ENCODE data around the gene STX8. TPM values are rescaled to one million over a fixed set of nuclear protein-coding genes. Genes with fewer than 3 reads are reported as not detected.

Gene STX8
- polyA plus RNA-seq, 1 of the 3 experiments (the other 2 are of a cell fraction): 51.3 TPM

DNA sequence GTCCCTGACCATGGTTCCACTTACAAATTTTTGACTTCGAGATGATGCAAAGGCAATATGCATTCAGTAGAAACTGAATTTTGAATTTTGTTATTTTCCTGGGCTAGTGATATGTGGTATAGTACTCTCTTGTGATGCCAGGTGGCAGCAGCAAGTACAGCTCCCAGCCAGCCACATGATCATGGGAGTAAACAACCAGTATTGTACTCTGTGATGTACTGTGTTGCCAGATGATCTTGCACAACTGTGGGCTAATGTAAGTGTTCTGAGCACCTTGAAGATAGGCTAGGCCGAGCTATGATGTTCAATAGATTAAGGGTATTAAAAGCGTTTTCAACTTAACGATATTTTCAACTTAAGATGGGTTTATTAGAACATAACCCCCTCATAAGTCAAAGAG, 250.8 kb downstream of the STX8 start:
- Histone ChIP-seq H3K9me2 (no peaks in the 10 kb centered on the region), H3K36me3 (replicated peaks in 1 of 2; ENCODE audit: control insufficient read depth in 1 of 2, insufficient read depth in 2 of 2, low read length in 1 of 2) (no peaks in the 10 kb centered on the region), H3F3A (replicated peaks; ENCODE audit: insufficient read depth) (no peaks in the 10 kb centered on the region), H3K9me3 (no peaks in the 10 kb centered on the region), H3K27me3 (ENCODE audit: insufficient read depth) (no peaks in the 10 kb centered on the region), H3K4me1 (ENCODE audit: control insufficient read depth in 1 of 2, insufficient read depth in 2 of 2, low read depth in 1 of 2, low read length in 1 of 2) (no peaks in the 10 kb centered on the region), H3K79me2 (ENCODE audit: insufficient read depth) (no peaks in the 10 kb centered on the region), H4K20me1 (ENCODE audit: insufficient read depth) (no peaks in the 10 kb centered on the region), H3K27ac (ENCODE audit: low read depth in 2 of 2, low read length in 1 of 2) (no peak overlapping the region), H2AFZ (ENCODE audit: low read depth) (no peak overlapping the region), H3K4me2 (no peak overlapping the region), H3K9ac (no peak overlapping the region), H3K4me3 (ENCODE audit: low read depth in 2 of 2, low read length in 1 of 2) (no peak overlapping the region)
- CTCF ChIA-PET: interaction anchor here (1.1 to 1.9 kb wide), 3 partner anchors 9 to 38 kb away, joined by 3 to 6 read pairs (median 3); no protein-coding TSS in a partner anchor
- TF ChIP-seq, protein P1, sequence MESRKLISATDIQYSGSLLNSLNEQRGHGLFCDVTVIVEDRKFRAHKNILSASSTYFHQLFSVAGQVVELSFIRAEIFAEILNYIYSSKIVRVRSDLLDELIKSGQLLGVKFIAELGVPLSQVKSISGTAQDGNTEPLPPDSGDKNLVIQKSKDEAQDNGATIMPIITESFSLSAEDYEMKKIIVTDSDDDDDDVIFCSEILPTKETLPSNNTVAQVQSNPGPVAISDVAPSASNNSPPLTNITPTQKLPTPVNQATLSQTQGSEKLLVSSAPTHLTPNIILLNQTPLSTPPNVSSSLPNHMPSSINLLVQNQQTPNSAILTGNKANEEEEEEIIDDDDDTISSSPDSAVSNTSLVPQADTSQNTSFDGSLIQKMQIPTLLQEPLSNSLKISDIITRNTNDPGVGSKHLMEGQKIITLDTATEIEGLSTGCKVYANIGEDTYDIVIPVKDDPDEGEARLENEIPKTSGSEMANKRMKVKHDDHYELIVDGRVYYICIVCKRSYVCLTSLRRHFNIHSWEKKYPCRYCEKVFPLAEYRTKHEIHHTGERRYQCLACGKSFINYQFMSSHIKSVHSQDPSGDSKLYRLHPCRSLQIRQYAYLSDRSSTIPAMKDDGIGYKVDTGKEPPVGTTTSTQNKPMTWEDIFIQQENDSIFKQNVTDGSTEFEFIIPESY (IDR thresholded peaks at IDR 0.05; ENCODE audit: borderline replicate concordance, low read depth): no peak
- no peak for TF ChIP-seq CTCF (IDR thresholded peaks at IDR 0.05)
- no peak for TF ChIP-seq TAF1 (IDR thresholded peaks at IDR 0.05; ENCODE audit: borderline replicate concordance, low read depth, low read length)
- TF ChIP-seq ELF1 (IDR thresholded peaks at IDR 0.05): no peak
- TF ChIP-seq EP300 (IDR thresholded peaks at IDR 0.05; ENCODE audit: borderline replicate concordance in 1 of 2, low read depth in 1 of 2, low read length in 1 of 2): no peak
- TF ChIP-seq JUND (IDR thresholded peaks at IDR 0.05): no peak
- TF ChIP-seq FOXJ3 (CRISPR knock-in tag; IDR thresholded peaks at IDR 0.05): no peak
- no peak for TF ChIP-seq NFIC (IDR thresholded peaks at IDR 0.05; ENCODE audit: borderline replicate concordance)
- no peak for TF ChIP-seq USF1 (IDR thresholded peaks at IDR 0.05; ENCODE audit: borderline replicate concordance, low read depth)
- TF ChIP-seq GATA2 (CRISPR knock-in tag; IDR thresholded peaks at IDR 0.05): no peak
- POLR2A ChIA-PET: no interaction called here
- WGBS (ENCODE audit: low lambda C conversion rate): 81% methylated on average over 4 of the region's 4 CpGs
- DNase-seq: no peak

DNA sequence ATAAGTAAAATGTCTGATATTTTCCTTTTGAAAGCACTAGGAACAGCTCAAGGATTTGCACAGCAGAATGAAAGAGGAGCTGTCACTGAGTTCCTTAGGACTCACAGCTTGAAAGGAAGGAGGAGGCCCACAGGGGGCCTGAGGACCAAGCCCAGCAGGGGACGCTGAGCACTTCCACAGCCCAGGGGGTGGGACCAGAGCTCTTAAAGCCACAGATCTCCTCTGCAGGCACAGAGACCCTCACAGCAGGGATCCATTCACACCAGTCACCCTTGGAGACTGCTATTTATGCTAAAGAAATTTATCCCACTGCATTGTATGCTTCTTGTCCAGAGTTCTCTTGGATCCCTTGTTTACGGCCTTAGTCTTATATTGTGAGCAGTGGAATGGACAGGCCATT, 253.3 kb downstream of the STX8 start:
- CTCF ChIA-PET: no interaction called here

More for the DNA sequence above, 253.3 kb downstream of the STX8 start:
- no peaks in the 10 kb centered on the region for H3K36me3 ChIP-seq (replicated peaks in 1 of 2; ENCODE audit: control insufficient read depth in 1 of 2, insufficient read depth in 2 of 2, low read length in 1 of 2)
- H3K4me3 ChIP-seq (ENCODE audit: low read depth in 2 of 2, low read length in 1 of 2): no peak overlapping the region
- no peak overlapping the region for H3K27ac ChIP-seq (ENCODE audit: low read depth in 2 of 2, low read length in 1 of 2)
- H3F3A ChIP-seq (replicated peaks; ENCODE audit: insufficient read depth): no peaks in the 10 kb centered on the region
- no peaks in the 10 kb centered on the region for H3K9me3 ChIP-seq
- H2AFZ ChIP-seq (ENCODE audit: low read depth): no peak overlapping the region
- no peak for DNase-seq
- TF ChIP-seq, protein P2, sequence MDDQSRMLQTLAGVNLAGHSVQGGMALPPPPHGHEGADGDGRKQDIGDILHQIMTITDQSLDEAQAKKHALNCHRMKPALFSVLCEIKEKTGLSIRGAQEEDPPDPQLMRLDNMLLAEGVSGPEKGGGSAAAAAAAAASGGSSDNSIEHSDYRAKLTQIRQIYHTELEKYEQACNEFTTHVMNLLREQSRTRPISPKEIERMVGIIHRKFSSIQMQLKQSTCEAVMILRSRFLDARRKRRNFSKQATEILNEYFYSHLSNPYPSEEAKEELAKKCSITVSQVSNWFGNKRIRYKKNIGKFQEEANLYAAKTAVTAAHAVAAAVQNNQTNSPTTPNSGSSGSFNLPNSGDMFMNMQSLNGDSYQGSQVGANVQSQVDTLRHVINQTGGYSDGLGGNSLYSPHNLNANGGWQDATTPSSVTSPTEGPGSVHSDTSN (IDR thresholded peaks at IDR 0.05): no peak
- TF ChIP-seq FOXM1 (IDR thresholded peaks at IDR 0.05; ENCODE audit: low read depth): no peak
- TF ChIP-seq EZH2phosphoT487 (IDR thresholded peaks at IDR 0.05; ENCODE audit: borderline replicate concordance, low read depth): no peak
- no peak for TF ChIP-seq JUND (IDR thresholded peaks at IDR 0.05)
- no peak for TF ChIP-seq TAF1 (IDR thresholded peaks at IDR 0.05; ENCODE audit: borderline replicate concordance, low read depth, low read length)
- no peak for TF ChIP-seq TCF12 (IDR thresholded peaks at IDR 0.05)
- TF ChIP-seq FOXJ3 (CRISPR knock-in tag; IDR thresholded peaks at IDR 0.05): no peak
- TF ChIP-seq CTCF (IDR thresholded peaks at IDR 0.05): no peak
- H3K4me2 ChIP-seq: no peak overlapping the region
- POLR2A ChIA-PET: no interaction called here
- 73% methylated on average over 2 of the region's 2 CpGs for WGBS (ENCODE audit: low lambda C conversion rate)
- no peaks in the 10 kb centered on the region for H4K20me1 ChIP-seq (ENCODE audit: insufficient read depth)
- no peaks in the 10 kb centered on the region for H3K27me3 ChIP-seq (ENCODE audit: insufficient read depth)
- H3K9me2 ChIP-seq: no peaks in the 10 kb centered on the region
- no peaks in the 10 kb centered on the region for H3K79me2 ChIP-seq (ENCODE audit: insufficient read depth)
- no peak overlapping the region for H3K9ac ChIP-seq
- H3K4me1 ChIP-seq (ENCODE audit: control insufficient read depth in 1 of 2, insufficient read depth in 2 of 2, low read depth in 1 of 2, low read length in 1 of 2): no peaks in the 10 kb centered on the region

Measured in SK-N-SH (cell line).